CD4-positive, alpha-beta T cell treated with Interleukin-17A for 1 hour (primary cell): ENCODE measurements around the gene EDN1.
"Not testable (repeated sequence)": the region's sequence is repeated elsewhere in the genome, so short reads cannot be mapped to it uniquely, and the experiment has no call there.

ENCODE experiments used
- DNase-seq: peaks from one replicate; pipeline ENCODE4 v3.0.0-alpha.2; 2020

Gene EDN1

GRCh38 chr6:12295558-12296254 is 5.5 kb downstream of the EDN1 start:
- DNase-seq, result no peak

GRCh38 chr6:12296255-12296573 is 6.1 kb downstream of the EDN1 start:
- DNase-seq, result no peak

GRCh38 chr6:12296604-12297003 is 6.4 kb downstream of the EDN1 start:
- no peak for DNase-seq

DNA sequence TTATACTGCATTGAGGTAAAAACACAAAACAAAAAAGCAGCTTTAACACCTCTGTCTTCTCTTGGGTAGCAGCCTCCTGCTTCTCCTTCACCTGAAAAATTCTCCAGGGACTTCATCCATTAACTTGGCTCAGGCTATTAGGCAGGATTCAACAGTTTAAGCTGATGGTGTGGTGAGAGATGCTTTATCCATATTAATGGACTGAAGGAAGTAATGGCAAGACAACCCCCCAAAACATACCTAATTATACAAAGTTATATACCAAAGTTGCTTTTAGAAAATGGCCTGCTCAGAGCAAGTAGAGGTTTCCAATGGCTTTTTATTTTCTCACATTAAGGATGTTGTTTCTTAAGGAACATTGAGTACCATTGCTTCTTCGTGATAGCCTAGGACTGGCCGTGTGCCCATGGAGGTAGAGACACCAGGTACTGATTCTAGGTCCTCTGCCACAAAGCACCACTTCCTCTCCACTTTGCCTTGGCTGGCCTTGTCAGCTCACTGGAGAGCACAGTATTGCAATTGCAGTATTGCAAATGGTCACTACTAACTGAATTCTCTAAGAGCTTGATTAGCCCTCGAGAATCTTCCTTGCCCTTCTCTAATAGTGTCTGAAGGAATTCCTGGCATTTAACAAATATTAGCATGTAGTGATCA is 7.3 kb downstream of the EDN1 start:
- no peak for DNase-seq

GRCh38 chr6:12298017-12298978 is 8.1 kb downstream of the EDN1 start:
- no peak for DNase-seq

GRCh38 chr6:12298995-12299394 is 8.8 kb downstream of the EDN1 start:
- no peak for DNase-seq

DNA sequence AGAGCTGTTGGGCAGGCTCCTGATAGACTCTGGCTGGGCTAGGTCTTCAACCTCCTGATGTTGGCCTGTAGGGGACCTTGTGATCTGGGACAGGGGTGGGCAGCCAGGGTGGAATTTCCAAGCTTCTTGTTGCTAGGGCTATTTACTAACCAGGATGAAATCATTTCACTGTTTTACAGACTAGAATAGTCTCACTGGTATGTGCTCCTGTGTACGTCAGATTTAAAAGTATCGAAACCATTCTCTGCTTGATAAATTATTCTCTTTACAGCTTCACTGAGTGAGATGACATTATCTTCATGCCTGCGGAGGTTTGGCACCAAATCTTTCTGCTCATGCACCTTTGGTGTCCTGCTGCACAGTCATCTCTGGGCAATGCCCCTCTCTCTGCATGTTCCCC is 10.9 kb downstream of the EDN1 start:
- DNase-seq, result no peak

DNA sequence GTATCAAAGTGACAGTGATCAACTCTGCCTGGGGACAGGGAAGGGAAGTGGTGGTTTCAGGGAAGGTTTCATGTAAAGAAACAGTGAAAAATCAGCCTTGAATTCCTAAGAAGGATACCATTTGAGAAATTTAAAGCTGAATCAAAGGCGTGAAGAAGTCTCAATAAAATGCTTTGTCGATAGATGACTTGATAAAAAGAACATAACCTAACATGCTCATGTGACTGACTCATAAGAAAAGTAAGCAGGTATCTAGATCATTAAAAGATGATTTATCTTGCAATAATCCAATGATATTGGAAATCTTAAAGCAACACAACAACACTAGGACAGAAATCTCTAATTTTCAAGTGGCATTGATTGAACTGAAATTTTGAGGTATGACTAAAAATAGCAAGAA is 14.3 kb downstream of the EDN1 start:
- DNase-seq, result no peak

- no peak for DNase-seq
These were observed 18.9 kb downstream of the EDN1 start for GRCh38 chr6:12309070-12309469.

DNA sequence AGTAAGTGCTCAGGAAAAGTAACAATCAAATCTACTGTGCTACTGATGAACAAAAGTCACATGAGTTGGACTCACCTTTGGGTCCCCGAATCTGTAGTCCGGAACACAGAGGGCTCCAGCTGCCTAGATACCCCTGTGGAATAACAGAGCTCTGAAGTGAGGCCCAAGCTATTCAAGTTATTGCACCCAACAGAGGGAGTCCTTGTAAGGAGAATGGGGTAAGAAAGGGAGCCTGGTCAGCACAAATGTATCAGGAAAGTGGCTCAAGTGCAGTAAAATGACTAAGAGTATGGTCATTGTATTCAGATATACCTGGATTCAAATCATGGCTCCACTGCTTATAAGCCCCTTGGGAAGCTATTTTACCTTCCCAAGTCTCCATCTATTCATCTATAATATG is 20.9 kb downstream of the EDN1 start:
- DNase-seq, result no peak

GRCh38 chr6:12312736-12313135 is 22.6 kb downstream of the EDN1 start:
- no peak for DNase-seq

DNA sequence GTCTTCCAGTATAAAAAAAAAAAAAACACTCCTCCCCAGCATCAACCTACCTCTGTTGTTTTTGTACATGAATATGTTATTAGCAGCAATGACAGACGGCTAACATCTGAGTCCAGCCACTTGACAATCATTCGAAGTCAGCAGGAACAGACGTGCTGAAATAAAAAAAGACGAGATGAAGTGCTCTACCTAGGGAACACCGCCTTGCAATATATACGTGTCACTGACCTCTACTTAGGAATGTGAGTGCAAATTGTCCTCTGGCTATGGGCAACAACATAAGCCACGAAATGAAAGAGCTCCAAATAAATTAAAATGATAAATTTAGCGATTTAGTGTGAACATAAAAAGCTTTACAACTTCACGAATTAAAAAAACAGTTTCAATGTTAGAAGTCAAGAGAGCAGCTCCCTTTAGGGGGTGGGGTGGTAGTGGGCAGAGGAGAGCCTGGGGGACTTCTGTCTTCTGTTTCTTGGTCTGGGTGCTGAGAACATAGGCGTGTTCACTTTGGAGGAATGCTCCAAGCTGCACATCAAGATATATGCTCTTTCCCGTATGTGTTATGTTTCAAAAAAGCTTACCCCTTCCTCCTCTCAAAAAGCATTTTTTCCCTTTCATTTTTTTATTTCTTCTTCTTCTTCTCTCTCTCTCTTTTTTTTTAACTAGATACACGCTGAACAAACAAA is 23.3 kb downstream of the EDN1 start:
- DNase-seq, result no peak

- no peak for DNase-seq
These were observed 23.9 kb downstream of the EDN1 start for GRCh38 chr6:12313992-12314589.

GRCh38 chr6:12314751-12315150 is 24.6 kb downstream of the EDN1 start:
- DNase-seq, result no peak

DNA sequence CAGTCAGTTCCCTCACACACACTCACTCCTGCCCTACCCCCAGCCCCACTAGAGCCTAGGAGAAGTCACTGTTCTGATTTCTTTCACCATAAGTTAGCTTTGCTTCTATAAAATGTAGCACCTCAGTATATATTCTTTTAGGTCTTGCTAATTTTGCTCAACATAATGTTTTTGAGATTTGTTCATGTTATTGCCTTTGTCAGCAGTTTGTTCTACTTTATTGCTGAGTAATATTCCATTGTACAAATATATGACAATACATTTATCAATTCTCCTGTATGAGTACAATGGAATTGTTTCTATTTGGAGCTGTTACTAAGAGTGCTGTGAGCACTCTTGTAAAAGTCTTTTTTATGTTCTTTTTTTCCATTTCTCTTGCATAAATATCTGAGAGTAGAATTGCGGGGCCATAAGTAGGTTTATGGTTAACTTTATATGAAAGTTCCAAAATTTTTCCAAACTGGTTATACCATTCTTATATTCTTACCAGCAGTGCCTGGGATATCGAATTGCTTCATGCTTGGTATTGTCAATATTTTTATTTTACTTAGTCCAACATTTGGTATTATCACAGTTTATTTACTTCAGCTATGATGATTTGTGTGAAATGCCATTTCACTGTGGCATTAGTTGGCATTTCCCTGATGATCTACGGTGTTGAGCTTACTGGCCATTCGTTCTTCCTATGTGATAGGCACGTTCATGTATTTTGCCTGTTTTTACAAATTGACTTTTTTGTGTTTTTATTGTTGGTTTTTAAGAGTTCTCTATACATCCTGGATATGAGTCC is 25.3 kb downstream of the EDN1 start:
- no peak for DNase-seq

DNA sequence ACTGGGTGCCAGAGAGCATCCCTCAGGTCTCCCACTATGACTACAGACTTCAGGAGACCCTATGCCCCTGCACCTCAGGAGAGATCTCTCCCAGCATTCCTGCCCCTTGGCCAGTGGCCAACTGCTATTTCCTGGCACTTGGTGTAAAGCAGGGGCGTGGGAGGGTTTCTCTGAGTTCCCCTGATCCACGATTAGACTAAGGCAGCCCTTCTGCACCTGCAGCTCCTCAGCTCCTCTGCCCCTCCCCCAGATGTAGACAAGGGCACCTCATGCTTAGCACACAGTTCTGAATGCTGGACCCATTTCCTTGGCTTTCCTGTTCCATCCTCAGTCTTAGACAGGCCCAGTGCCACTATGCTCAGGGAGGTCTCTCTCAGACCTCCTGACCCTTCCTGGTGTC is 28.6 kb downstream of the EDN1 start:
- DNase-seq, result no peak

GRCh38 chr6:12320074-12320473 is 29.9 kb downstream of the EDN1 start:
- not testable (repeated sequence) for DNase-seq

- DNase-seq, result no peak
These were observed 33.9 kb downstream of the EDN1 start for GRCh38 chr6:12324099-12324498.

DNA sequence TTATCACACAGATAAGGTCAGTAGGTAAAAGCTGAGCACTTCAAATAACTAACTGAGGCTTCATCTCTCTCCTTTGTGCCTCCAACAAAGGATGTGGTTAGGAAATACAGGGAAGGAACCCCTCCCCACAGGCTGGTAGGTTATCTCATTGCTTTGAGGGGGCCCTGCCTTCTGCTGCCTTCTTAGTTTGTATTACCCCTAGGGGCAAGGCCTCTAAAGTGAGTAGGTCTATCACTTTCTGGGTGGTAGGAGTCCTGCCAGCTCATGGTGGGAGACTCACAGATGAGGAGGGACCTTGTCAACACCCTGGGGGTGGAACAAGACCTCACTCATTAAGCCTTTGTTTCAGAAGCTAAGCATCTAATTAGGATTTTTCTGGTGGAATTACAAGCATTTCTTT is 34.6 kb downstream of the EDN1 start:
- DNase-seq, result no peak

- no peak for DNase-seq
These were observed 35.7 kb downstream of the EDN1 start for GRCh38 chr6:12325872-12326271.

- no peak for DNase-seq
These were observed 37.2 kb downstream of the EDN1 start for GRCh38 chr6:12327391-12327790.

GRCh38 chr6:12327988-12328387 is 37.8 kb downstream of the EDN1 start:
- DNase-seq, result no peak
